Endothelial cell of umbilical vein (primary cell): ENCODE measurements around the gene BRSK1. TPM values are rescaled to one million over a fixed set of nuclear protein-coding genes. Genes with fewer than 3 reads are reported as not detected.

Experiments used
- BruUV-seq: library from RNA; stranded (reverse); fragments of 400-500 nt; replicated peaks from 2 replicates; lab custom pipeline; 2021; lab: Mats Ljungman, UMichigan
- CTCF ChIA-PET: fragments of 300-600, 350-600 bp; sonication (Branson Sonifier 250); formaldehyde crosslinking; loops from one replicate; lab custom pipeline; 2021; ENCODE audit warnings: antibody characterized with exemption, inconsistent platforms; lab: Charles Lee
- POLR2A ChIA-PET: fragments of 300-600, 350-600 bp; sonication (Branson Sonifier 250); formaldehyde crosslinking; loops from one replicate; lab custom pipeline; 2021; ENCODE audit warnings: antibody characterized with exemption, inconsistent platforms; lab: Charles Lee
- DNase-seq: peaks from one replicate; pipeline ENCODE4 v3.0.0-alpha.2; 2011; ENCODE audit warnings: low read depth, low spot score
- FAIRE-seq: peaks from 2 replicates; lab custom pipeline; 2011; peaks lifted over from hg19 to GRCh38; lab: Jason Lieb, UNC
- H2AFZ ChIP-seq: 2 replicates; pipeline ENCODE4 v1.6.0; 2012; ENCODE audit warnings: low read depth, low read length, control low read depth, inconsistent platforms
- H3K27ac ChIP-seq: 2 replicates; pipeline ENCODE4 v1.5.1; 2011; ENCODE audit warnings: low read depth, mild to moderate bottlenecking, control low read depth, low read length, moderate library complexity; ENCODE audit not compliant: insufficient read depth
- H3K27me3 ChIP-seq, 2 experiments: 2 replicates each; pipeline versions ENCODE4 v1.6.0 to v1.6.1; 2011; ENCODE audit warnings: low read length in 2 of 2, mixed read lengths in 1 of 2; ENCODE audit not compliant: control insufficient read depth in 2 of 2, insufficient read depth in 2 of 2
- H3K36me3 ChIP-seq, 2 experiments: 2 replicates in 1 of 2; 3 replicates in 1 of 2; pipeline ENCODE4 v1.5.1; 2011; ENCODE audit warnings: low read length in 2 of 2, mild to moderate bottlenecking in 1 of 2, moderate library complexity in 1 of 2; ENCODE audit not compliant: control insufficient read depth in 2 of 2, insufficient read depth in 2 of 2; ENCODE audit errors: extremely low read depth in 1 of 2
- H3K4me1 ChIP-seq: 3 replicates; pipeline ENCODE4 v1.5.1; 2011; ENCODE audit warnings: mild to moderate bottlenecking, low read length; ENCODE audit not compliant: control insufficient read depth, insufficient read depth; ENCODE audit errors: extremely low read depth
- H3K4me2 ChIP-seq: 2 replicates; pipeline ENCODE4 v1.6.1; 2011; ENCODE audit warnings: low read length, control low read depth, mixed read lengths; ENCODE audit not compliant: insufficient read depth
- H3K4me3 ChIP-seq, 3 experiments: fragments of 200-600 bp in 1 of 3; sonication (generic), shearing (Covaris generic) in 1 of 3; replicated peaks in 1 of 3; 2 replicates each; pipeline ENCODE4 v1.5.1; 2011 to 2016; ENCODE audit warnings: control low read depth in 3 of 3, low read length in 3 of 3, mild to moderate bottlenecking in 2 of 3, inconsistent platforms in 1 of 3, low read depth in 1 of 3, moderate library complexity in 1 of 3; ENCODE audit not compliant: insufficient read depth in 1 of 3
- H3K79me2 ChIP-seq: 2 replicates; pipeline ENCODE4 v1.6.0; 2012; ENCODE audit warnings: low read length, inconsistent platforms; ENCODE audit not compliant: control insufficient read depth, insufficient read depth
- H3K9ac ChIP-seq: replicated peaks from 2 replicates; pipeline ENCODE3; 2011; ENCODE audit warnings: low read length, control low read depth; ENCODE audit not compliant: insufficient read depth; ENCODE audit errors: extremely low read depth
- H3K9me1 ChIP-seq: replicated peaks from 3 replicates; pipeline ENCODE4 v1.6.0; 2011; ENCODE audit warnings: mild to moderate bottlenecking, low read length; ENCODE audit not compliant: control insufficient read depth, insufficient read depth; ENCODE audit errors: extremely low read depth
- H3K9me3 ChIP-seq: replicated peaks from 2 replicates; pipeline ENCODE4 v1.5.1; 2012; ENCODE audit warnings: low read length, inconsistent platforms; ENCODE audit not compliant: control insufficient read depth, insufficient read depth
- H4K20me1 ChIP-seq: replicated peaks from 2 replicates; pipeline ENCODE3; 2011; ENCODE audit warnings: mild to moderate bottlenecking, low read length; ENCODE audit not compliant: control insufficient read depth, insufficient read depth; ENCODE audit errors: extremely low read depth
- CTCF ChIP-seq, 2 donors: IDR thresholded peaks; 1 replicate in 1 of 2; 2 replicates in 1 of 2; pipeline ENCODE4 v1.5.1; 2011; ENCODE audit warnings: low read length in 2 of 2, mild to moderate bottlenecking in 2 of 2, moderate library complexity in 2 of 2, control low read depth in 1 of 2, inconsistent platforms in 1 of 2, low read depth in 1 of 2; ENCODE audit not compliant: insufficient read depth in 1 of 2; ENCODE audit errors: extremely low read depth in 1 of 2
- EZH2 ChIP-seq: IDR thresholded peaks from 2 replicates; pipeline ENCODE4 v1.6.1; 2012; ENCODE audit warnings: borderline replicate concordance, low read depth, mild to moderate bottlenecking, moderate library complexity, low read length, inconsistent platforms; ENCODE audit not compliant: severe bottlenecking
- FOS ChIP-seq: IDR thresholded peaks from 2 replicates; pipeline ENCODE4 v1.6.1; 2011; ENCODE audit warnings: mild to moderate bottlenecking, low read length, moderate library complexity, borderline replicate concordance; ENCODE audit not compliant: insufficient read depth
- GATA2 ChIP-seq: IDR thresholded peaks from 2 replicates; pipeline ENCODE4 v1.7.0; 2011; ENCODE audit warnings: low read depth, mild to moderate bottlenecking, moderate library complexity, mixed read lengths, low read length; ENCODE audit not compliant: insufficient read length, insufficient read depth
- JUN ChIP-seq: IDR thresholded peaks from 2 replicates; pipeline ENCODE4 v1.6.1; 2011; ENCODE audit warnings: borderline replicate concordance, low read depth; ENCODE audit not compliant: insufficient read length, insufficient read depth
- MAX ChIP-seq: IDR thresholded peaks from 2 replicates; pipeline ENCODE4 v1.6.1; 2011; ENCODE audit not compliant: insufficient read depth, insufficient read length
- MYC ChIP-seq: IDR thresholded peaks from one replicate; pipeline ENCODE4 v1.6.1; 2011; ENCODE audit warnings: mild to moderate bottlenecking, low read depth, low read length
- POLR2A ChIP-seq: IDR thresholded peaks from 2 replicates; pipeline ENCODE4 v1.6.1; 2012; ENCODE audit warnings: low read depth, mild to moderate bottlenecking, control low read depth, low read length
- POLR2AphosphoS5 ChIP-seq: IDR thresholded peaks from 2 replicates; pipeline ENCODE4 v1.6.1; 2012; ENCODE audit warnings: low read depth, mild to moderate bottlenecking, control low read depth, low read length, moderate library complexity; ENCODE audit not compliant: insufficient read depth
- dilution Hi-C: fragments of 300-500 bp; cut with MboI; formaldehyde crosslinking; loops from one replicate; pipeline ENCODE4 v1.15.0; 2019; ENCODE audit warnings: low sequenced_read_pairs; ENCODE audit not compliant: extremely low pct_ligation_motif_present
- intact Hi-C: fragments of 100-400 bp; cut with micrococcal nuclease; formaldehyde crosslinking; loops from one replicate; pipeline ENCODE4 v1.10.0; 2022
- polyA plus RNA-seq, 4 experiments: library from polyadenylated mRNA; depleted of rRNA in 3 of 4; stranded (reverse) in 3 of 4; unstranded in 1 of 4; fragments of >200 nt; gene quantifications; 2 replicates each; pipeline versions ENCODE4 v1.2.1 to v1.2.3, GENCODE V29; 2011 to 2012; ENCODE audit warnings: missing spikeins in 1 of 4
- total RNA-seq: library from RNA; stranded (reverse); gene quantifications from 2 replicates; pipeline ENCODE4 v1.2.3, GENCODE V29; 2021

BRSK1 gene
- total and polyA plus RNA-seq, 2 donors (not counting 3 experiments of a cell fraction or from before 2014, with no cell fraction given), result 0.33 to 0.44 TPM

- no peak overlapping the region for H3K4me3 ChIP-seq
- H3K79me2 ChIP-seq, result peaks cover 23% of the 10 kb centered on the region
- no peak overlapping the region for H2AFZ ChIP-seq
- no peak for DNase-seq
- no peak for FAIRE-seq
- ChIA-PET POLR2A (no interaction called here), CTCF (interaction anchor here (1.2 kb wide), 1 partner anchor 84 kb away, joined by 3 read pairs; no protein-coding TSS in a partner anchor)
- no peaks in the 10 kb centered on the region for H3K4me1 ChIP-seq
- BruUV-seq, result no TSS peak
- no peak overlapping the region for H3K9ac ChIP-seq
- H3K4me2 ChIP-seq, result no peak overlapping the region
- H3K9me3 ChIP-seq, result no peaks in the 10 kb centered on the region
- H4K20me1 ChIP-seq, result no peaks in the 10 kb centered on the region
- TF ChIP-seq GATA2 (no peak), JUN (no peak), POLR2A (no peak), CTCF (IDR thresholded peaks at IDR 0.05; ENCODE audit: extremely low read depth in 1 of 2, insufficient read depth in 1 of 2, low read depth in 1 of 2, low read length in 2 of 2) (no peak), MYC (no peak), POLR2AphosphoS5 (no peak), FOS (no peak), MAX (no peak), EZH2 (no peak)
- H3K9me1 ChIP-seq, result no peaks in the 10 kb centered on the region
- peaks cover 10 to 61% of the 10 kb centered on the region in 2 experiments for H3K36me3 ChIP-seq
- dilution Hi-C loops (no loop called here), intact Hi-C loops (no loop called here)
- H3K27ac ChIP-seq, result no peak overlapping the region
- no peaks in the 10 kb centered on the region for H3K27me3 ChIP-seq
These were observed 39.7 kb upstream of the BRSK1 start for GRCh38 chr19:55244004-55244680.
